ENCODE measurements around the gene SBF2.
"Not testable (repeated sequence)": the region's sequence is repeated elsewhere in the genome, so short reads cannot be mapped to it uniquely, and the experiment has no call there.

The SBF2 gene

GRCh38 chr11:9943386-9944110 is 350.5 kb downstream of the SBF2 start:
- no peak for DNase-seq

GRCh38 chr11:9941991-9942390 is 352.0 kb downstream of the SBF2 start:
- DNase-seq, result no peak

GRCh38 chr11:9939150-9939549 is 354.9 kb downstream of the SBF2 start:
- DNase-seq, result not testable (repeated sequence)

- DNase-seq, result no peak
Measured at GRCh38 chr11:9936754-9937153, 357.3 kb downstream of the SBF2 start.

GRCh38 chr11:9932843-9933242 is 361.2 kb downstream of the SBF2 start:
- not testable (repeated sequence) for DNase-seq

- not testable (repeated sequence) for DNase-seq
Measured at GRCh38 chr11:9930562-9931331, 363.3 kb downstream of the SBF2 start.

- no peak for DNase-seq
Measured at GRCh38 chr11:9927670-9928069, 366.3 kb downstream of the SBF2 start.

GRCh38 chr11:9923280-9923679 is 370.7 kb downstream of the SBF2 start:
- DNase-seq, result no peak

- no peak for DNase-seq
Measured at GRCh38 chr11:9922806-9923205, 371.2 kb downstream of the SBF2 start.

- no peak for DNase-seq
Measured at GRCh38 chr11:9916480-9916879, 377.5 kb downstream of the SBF2 start.

GRCh38 chr11:9914064-9914463 is 380.0 kb downstream of the SBF2 start:
- DNase-seq, result no peak

GRCh38 chr11:9905960-9906791 is 387.8 kb downstream of the SBF2 start:
- no peak for DNase-seq

GRCh38 chr11:9905501-9905951 is 388.5 kb downstream of the SBF2 start:
- no peak for DNase-seq

- DNase-seq, result no peak
Measured at GRCh38 chr11:9903579-9903978, 390.4 kb downstream of the SBF2 start.

GRCh38 chr11:9901943-9902342 is 392.1 kb downstream of the SBF2 start:
- DNase-seq, result no peak

GRCh38 chr11:9900253-9900652 is 393.8 kb downstream of the SBF2 start:
- not testable (repeated sequence) for DNase-seq

- no peak for DNase-seq
Measured at GRCh38 chr11:9899676-9900075, 394.3 kb downstream of the SBF2 start.

GRCh38 chr11:9896902-9897301 is 397.1 kb downstream of the SBF2 start:
- no peak for DNase-seq

GRCh38 chr11:9895006-9895405 is 399.0 kb downstream of the SBF2 start:
- DNase-seq, result no peak

- no peak for DNase-seq
Measured at GRCh38 chr11:9893474-9893873, 400.5 kb downstream of the SBF2 start.

GRCh38 chr11:9888938-9889337 is 405.1 kb downstream of the SBF2 start:
- no peak for DNase-seq

- DNase-seq, result no peak
Measured at GRCh38 chr11:9887472-9887871, 406.5 kb downstream of the SBF2 start.

- DNase-seq, result no peak
Measured at GRCh38 chr11:9886595-9886994, 407.4 kb downstream of the SBF2 start.
